Right renal cortex interstitium (tissue), 3 donors: ENCODE data around the gene PGAP6. TPM values are rescaled to one million over a fixed set of nuclear protein-coding genes. Genes with fewer than 3 reads are reported as not detected.
"Not testable (repeated sequence)": the region's sequence is repeated elsewhere in the genome, so short reads cannot be mapped to it uniquely, and the experiment has no call there.

ENCODE experiments used
- DNase-seq, 3 donors: peaks; one replicate each; pipeline ENCODE4 v3.0.0-alpha.2; 2013; ENCODE audit warnings: low read depth in 3 of 3, low spot score in 2 of 3
- polyA plus RNA-seq, 3 donors: library from polyadenylated mRNA; unstranded; fragments of 120-200 nt; gene quantifications; one replicate each; pipeline ENCODE4 v1.2.1, GENCODE V29; 2013; ENCODE audit not compliant: insufficient read length in 3 of 3

The PGAP6 gene
- polyA plus RNA-seq, 3 donors: 53.9 to 75.4 (median 66.1) TPM

GRCh38 chr16:334861-335632 is 46.7 kb downstream of the PGAP6 start:
- not testable (repeated sequence) for DNase-seq

- DNase-seq: not testable (repeated sequence)
Observed at GRCh38 chr16:334164-334832, 47.5 kb downstream of the PGAP6 start.

- no peak for DNase-seq
Observed at GRCh38 chr16:333406-334094, 48.2 kb downstream of the PGAP6 start.

- DNase-seq: not testable (repeated sequence)
Observed at GRCh38 chr16:331181-331814, 50.5 kb downstream of the PGAP6 start.

- DNase-seq: no peak
Observed at GRCh38 chr16:330741-331140, 51.0 kb downstream of the PGAP6 start.

GRCh38 chr16:325375-326145 is 56.2 kb downstream of the PGAP6 start:
- no peak for DNase-seq

GRCh38 chr16:324451-325334 is 57.1 kb downstream of the PGAP6 start:
- no peak for DNase-seq

- DNase-seq: no peak
Observed at GRCh38 chr16:324201-324450, 57.7 kb downstream of the PGAP6 start.

GRCh38 chr16:322476-323143 is 59.2 kb downstream of the PGAP6 start:
- DNase-seq: no peak

GRCh38 chr16:321532-321931 is 60.2 kb downstream of the PGAP6 start:
- DNase-seq: no peak

Other genes starting within 250 kb of the PGAP6 start
- 10 to 100 TPM; 24.8 to 29.8 (median 24.9) TPM for gene NPRL3, start 243.3 kb downstream of the PGAP6 start, polyA plus RNA-seq
- 1 to 10 TPM in 2 of 3 donors, under 1 TPM in 1; 0.98 to 3.1 (median 1.1) TPM for gene HBZ, start 229.3 kb downstream of the PGAP6 start, polyA plus RNA-seq
- 1 to 10 TPM; 1.7 to 4.0 (median 3.5) TPM for gene HBM, start 216.0 kb downstream of the PGAP6 start, polyA plus RNA-seq
- 100 to 1,000 TPM; 754 to 948 (median 905) TPM for gene HBA2, start 209.1 kb downstream of the PGAP6 start, polyA plus RNA-seq
- gene HBA1, start 205.3 kb downstream of the PGAP6 start, polyA plus RNA-seq: 100 to 1,000 TPM; 505 to 589 (median 544) TPM
- gene HBQ1, start 201.5 kb downstream of the PGAP6 start, polyA plus RNA-seq: under 1 TPM; 0.31 to 0.67 (median 0.39) TPM
- gene LUC7L, start 152.5 kb downstream of the PGAP6 start, polyA plus RNA-seq: 100 to 1,000 TPM; 103 to 129 (median 117) TPM
- gene FAM234A, start 147.2 kb downstream of the PGAP6 start, polyA plus RNA-seq: 10 to 100 TPM; 64.6 to 77.8 (median 64.6) TPM
- gene RGS11, start 106.0 kb downstream of the PGAP6 start, polyA plus RNA-seq: 1 to 10 TPM in 2 of 3 donors, under 1 TPM in 1; 0.44 to 1.1 (median 1.0) TPM
- 1 to 10 TPM; 1.5 to 2.6 (median 2.5) TPM for gene ARHGDIG, start 101.4 kb downstream of the PGAP6 start, polyA plus RNA-seq
- 1 to 10 TPM in 2 of 3 donors, under 1 TPM in 1; 0.49 to 1.4 (median 1.1) TPM for gene PDIA2, start 98.8 kb downstream of the PGAP6 start, polyA plus RNA-seq
- gene AXIN1, start 29.3 kb downstream of the PGAP6 start, polyA plus RNA-seq: 10 to 100 TPM; 15.2 to 17.0 (median 15.5) TPM
- gene MRPL28, start 11.4 kb downstream of the PGAP6 start, polyA plus RNA-seq: 10 to 100 TPM; 58.9 to 70.6 (median 61.9) TPM
- gene NME4, start 15.2 kb upstream of the PGAP6 start, polyA plus RNA-seq: 100 to 1,000 TPM in 2 of 3 donors, 10 to 100 TPM in 1; 95.3 to 124 (median 109) TPM
- 10 to 100 TPM; 15.7 to 28.3 (median 21.6) TPM for gene DECR2, start 19.9 kb upstream of the PGAP6 start, polyA plus RNA-seq
- 10 to 100 TPM; 65.2 to 95.2 (median 81.0) TPM for gene RAB11FIP3, start 43.7 kb upstream of the PGAP6 start, polyA plus RNA-seq
- 10 to 100 TPM; 18.2 to 19.8 (median 18.2) TPM for gene CAPN15, start 145.7 kb upstream of the PGAP6 start, polyA plus RNA-seq
- 1 to 10 TPM; 7.4 to 8.6 (median 7.5) TPM for gene PRR35, start 178.4 kb upstream of the PGAP6 start, polyA plus RNA-seq
- 1 to 10 TPM; 6.4 to 6.9 (median 6.6) TPM for gene NHLRC4, start 185.0 kb upstream of the PGAP6 start, polyA plus RNA-seq
- gene PIGQ, start 188.0 kb upstream of the PGAP6 start, polyA plus RNA-seq: 10 to 100 TPM; 49.8 to 55.6 (median 50.4) TPM
- gene RAB40C, start 208.1 kb upstream of the PGAP6 start, polyA plus RNA-seq: 10 to 100 TPM; 12.7 to 16.6 (median 14.4) TPM
- gene WFIKKN1, start 249.0 kb upstream of the PGAP6 start, polyA plus RNA-seq: 1 to 10 TPM in 1 of 3 donors, under 1 TPM in 2; 0.82 to 1.2 (median 0.94) TPM